Vagina (tissue), 2 donors: ENCODE data around the gene SPINK14. TPM values are rescaled to one million over a fixed set of nuclear protein-coding genes. Genes with fewer than 3 reads are reported as not detected.

Experiments used
- DNase-seq, 2 donors: peaks; one replicate each; pipeline ENCODE4 v3.0.0-alpha.2; 2017; ENCODE audit errors: extremely low spot score in 2 of 2
- H3K27ac ChIP-seq: fragments of 200-600 bp; sonication (generic); one replicate; pipeline ENCODE4 v1.5.1; 2019
- H3K27me3 ChIP-seq: fragments of 200-600 bp; sonication (generic); one replicate; pipeline ENCODE4 v1.5.1; 2019
- H3K36me3 ChIP-seq, 2 donors: fragments of 200-600 bp; sonication (generic); one replicate each; pipeline ENCODE4 v1.5.1; 2017 to 2019
- H3K4me1 ChIP-seq: fragments of 200-600 bp; sonication (generic); one replicate; pipeline ENCODE4 v1.5.1; 2019
- H3K4me3 ChIP-seq, 2 donors: fragments of 200-600 bp; sonication (generic); 1 replicate in 1 of 2; 2 replicates in 1 of 2; pipeline ENCODE4 v1.5.1; 2016 to 2019
- H3K9me3 ChIP-seq: fragments of 200-600 bp; sonication (generic); one replicate; pipeline ENCODE4 v1.5.1; 2019
- POLR2A ChIP-seq, 2 donors: fragments of 450-650 bp; IDR thresholded peaks; one replicate each; pipeline ENCODE4 v1.6.1; 2017; ENCODE audit warnings: antibody characterized with exemption in 2 of 2, mild to moderate bottlenecking in 2 of 2, moderate library complexity in 2 of 2
- POLR2AphosphoS5 ChIP-seq, 2 donors: sonication (generic); formaldehyde crosslinking; IDR thresholded peaks; one replicate each; pipeline ENCODE4 v1.9.0; 2017; ENCODE audit warnings: antibody characterized with exemption in 2 of 2, mild to moderate bottlenecking in 2 of 2, low read depth in 1 of 2; ENCODE audit not compliant: insufficient read depth in 1 of 2
- intact Hi-C: fragments of 100-400 bp; cut with DNase I; formaldehyde crosslinking; loops from one replicate; pipeline ENCODE4 v1.15.1; 2023
- small RNA-seq: library from RNA; depleted of rRNA; stranded (forward); fragments of <200 nt; gene quantifications from one replicate; pipeline ENCODE3, GENCODE V24; 2016
- total RNA-seq: library from RNA; depleted of rRNA; stranded (reverse); fragments of >200 nt; gene quantifications from one replicate; pipeline ENCODE4 v1.2.3, GENCODE V29; 2016
- TF ChIP-seq, protein P1 (sequence below), 3 experiments: fragments of 450-650 bp in 2 of 3; fragments of 200-600 bp in 1 of 3; sonication (generic) in 1 of 3; IDR thresholded peaks; one replicate each; pipeline ENCODE4 v1.5.1; 2017 to 2019; ENCODE audit warnings: antibody characterized with exemption in 3 of 3, mild to moderate bottlenecking in 2 of 3, moderate library complexity in 2 of 3

Gene SPINK14
- total RNA-seq, 1 donor from 2014 or later = not detected

DNA sequence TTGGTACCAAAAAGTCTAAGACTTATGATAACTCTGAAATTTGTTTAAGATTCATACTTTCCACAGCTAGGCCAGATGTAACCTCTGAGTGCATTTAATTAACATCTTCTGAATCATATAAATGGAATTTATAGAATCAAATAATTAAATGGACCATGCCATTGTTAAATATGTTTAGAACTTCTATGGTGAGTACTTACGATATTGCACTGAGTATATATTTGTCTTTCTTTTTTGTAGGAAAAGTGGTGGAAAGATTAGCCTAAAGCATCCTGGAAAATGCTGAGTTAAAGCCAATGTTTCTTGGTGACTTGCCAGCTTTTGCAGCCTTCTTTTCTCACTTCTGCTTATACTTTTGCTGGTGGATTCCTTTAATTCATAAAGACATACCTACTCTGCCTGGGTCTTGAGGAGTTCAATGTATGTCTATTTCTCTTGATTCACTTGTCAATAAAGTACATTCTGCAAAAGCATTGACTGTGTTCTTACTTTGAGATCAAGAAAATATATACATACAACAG lies 46.4 kb downstream of the SPINK14 start:
- TF ChIP-seq, protein P1, sequence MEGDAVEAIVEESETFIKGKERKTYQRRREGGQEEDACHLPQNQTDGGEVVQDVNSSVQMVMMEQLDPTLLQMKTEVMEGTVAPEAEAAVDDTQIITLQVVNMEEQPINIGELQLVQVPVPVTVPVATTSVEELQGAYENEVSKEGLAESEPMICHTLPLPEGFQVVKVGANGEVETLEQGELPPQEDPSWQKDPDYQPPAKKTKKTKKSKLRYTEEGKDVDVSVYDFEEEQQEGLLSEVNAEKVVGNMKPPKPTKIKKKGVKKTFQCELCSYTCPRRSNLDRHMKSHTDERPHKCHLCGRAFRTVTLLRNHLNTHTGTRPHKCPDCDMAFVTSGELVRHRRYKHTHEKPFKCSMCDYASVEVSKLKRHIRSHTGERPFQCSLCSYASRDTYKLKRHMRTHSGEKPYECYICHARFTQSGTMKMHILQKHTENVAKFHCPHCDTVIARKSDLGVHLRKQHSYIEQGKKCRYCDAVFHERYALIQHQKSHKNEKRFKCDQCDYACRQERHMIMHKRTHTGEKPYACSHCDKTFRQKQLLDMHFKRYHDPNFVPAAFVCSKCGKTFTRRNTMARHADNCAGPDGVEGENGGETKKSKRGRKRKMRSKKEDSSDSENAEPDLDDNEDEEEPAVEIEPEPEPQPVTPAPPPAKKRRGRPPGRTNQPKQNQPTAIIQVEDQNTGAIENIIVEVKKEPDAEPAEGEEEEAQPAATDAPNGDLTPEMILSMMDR (IDR thresholded peaks at IDR 0.05) = no peak
- no peak for TF ChIP-seq POLR2AphosphoS5 (IDR thresholded peaks at IDR 0.05; ENCODE audit: insufficient read depth in 1 of 2, low read depth in 1 of 2)
- TF ChIP-seq POLR2A (IDR thresholded peaks at IDR 0.05) = no peak
- H3K27ac ChIP-seq = no peak overlapping the region
- no peaks in the 10 kb centered on the region for H3K9me3 ChIP-seq
- no peak for DNase-seq
- H3K4me1 ChIP-seq = no peaks in the 10 kb centered on the region
- intact Hi-C loops = no loop called here
- H3K4me3 ChIP-seq = no peak overlapping the region
- H3K36me3 ChIP-seq = no peaks in the 10 kb centered on the region
- H3K27me3 ChIP-seq = no peaks in the 10 kb centered on the region

DNA sequence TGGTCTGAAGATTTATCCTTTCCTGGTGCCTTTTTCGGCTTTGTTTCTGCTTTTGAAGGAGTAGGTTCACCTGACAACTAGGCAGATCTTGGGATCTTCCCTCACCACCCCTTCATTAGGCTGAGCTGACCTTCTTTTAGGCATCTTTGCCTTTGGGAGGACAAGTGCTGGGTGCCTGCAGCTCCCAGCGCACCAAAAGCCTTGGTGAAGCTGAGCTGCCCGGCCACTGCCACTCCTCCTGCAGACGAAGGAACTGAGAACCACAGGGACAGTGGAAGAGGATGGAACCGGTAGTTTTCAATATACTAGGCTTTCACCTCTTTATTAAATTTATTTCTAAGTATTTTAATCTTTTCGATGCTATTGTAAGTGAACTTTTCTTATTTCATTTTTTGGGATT lies 53.2 kb downstream of the SPINK14 start:
- Histone ChIP-seq H3K27me3 (no peaks in the 10 kb centered on the region), H3K27ac (no peak overlapping the region), H3K9me3 (no peaks in the 10 kb centered on the region), H3K4me1 (no peaks in the 10 kb centered on the region), H3K36me3 (no peaks in the 10 kb centered on the region), H3K4me3 (no peak overlapping the region)
- intact Hi-C loops = no loop called here
- no peak for DNase-seq
- TF ChIP-seq POLR2A (IDR thresholded peaks at IDR 0.05) (no peak), POLR2AphosphoS5 (IDR thresholded peaks at IDR 0.05; ENCODE audit: insufficient read depth in 1 of 2, low read depth in 1 of 2) (no peak)
- TF ChIP-seq, protein P1 (IDR thresholded peaks at IDR 0.05) = no peak

DNA sequence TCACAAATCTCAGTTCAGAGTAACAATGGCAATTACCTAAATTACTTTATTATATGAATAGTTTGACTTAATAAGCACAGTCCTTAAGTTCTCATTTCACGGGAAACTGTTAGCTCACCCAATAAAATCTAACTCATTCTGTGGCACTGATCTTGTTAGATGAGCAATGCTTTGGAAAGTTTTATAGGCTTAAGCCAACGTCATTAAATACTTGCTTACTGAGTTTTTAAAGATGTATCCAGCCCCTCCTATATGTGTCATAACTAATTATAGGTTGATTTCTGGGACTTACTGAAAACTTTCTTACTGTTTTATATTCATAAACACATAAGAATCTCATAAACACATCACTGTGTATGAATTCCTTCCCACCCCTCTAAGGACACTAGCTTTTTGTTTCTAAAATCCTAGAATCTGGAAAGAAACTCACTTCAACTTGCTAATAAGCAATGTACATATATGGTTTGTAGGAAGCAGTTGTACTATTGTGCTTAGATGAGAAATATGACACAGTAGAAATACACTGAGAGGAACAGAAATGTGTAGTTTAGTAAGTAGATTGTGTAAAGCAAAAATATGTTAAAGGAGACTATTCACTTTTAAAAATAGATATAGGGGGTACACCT lies 55.9 kb downstream of the SPINK14 start:
- Histone ChIP-seq H3K9me3 (no peaks in the 10 kb centered on the region), H3K4me3 (no peak overlapping the region), H3K27ac (no peak overlapping the region), H3K27me3 (no peaks in the 10 kb centered on the region), H3K36me3 (no peaks in the 10 kb centered on the region), H3K4me1 (no peaks in the 10 kb centered on the region)
- TF ChIP-seq POLR2AphosphoS5 (IDR thresholded peaks at IDR 0.05; ENCODE audit: insufficient read depth in 1 of 2, low read depth in 1 of 2) (peak in 1 of 2 donors; percentile 78), POLR2A (IDR thresholded peaks at IDR 0.05) (no peak)
- DNase-seq = no peak
- intact Hi-C loops = no loop called here

Small RNA genes lying within 50 kb of the gene (small RNA-seq; reads per million reads assigned to genes)
- not detected for gene HMGN1P16

Other genes starting within 250 kb of the SPINK14 start
- 235 TPM for gene SPINK5, start 104.6 kb upstream of the SPINK14 start, total RNA-seq
- gene SPINK6, start 34.5 kb downstream of the SPINK14 start, total RNA-seq = not detected
- gene MARCOL, start 70.0 kb downstream of the SPINK14 start, total RNA-seq = not detected
- not detected for gene SPINK13, start 100.2 kb downstream of the SPINK14 start, total RNA-seq
- gene SPINK7, start 143.9 kb downstream of the SPINK14 start, total RNA-seq = 65.3 TPM
- not detected for gene SPINK9, start 167.0 kb downstream of the SPINK14 start, total RNA-seq
- gene FBXO38, start 215.4 kb downstream of the SPINK14 start, total RNA-seq = 40.3 TPM